ENCODE measurements around the gene UBAC1.

UBAC1 gene

GRCh38 chr9:135994501-135995192 lies 33.5 kb upstream of the UBAC1 start:
- TF ChIP-seq CTCF (conservative IDR thresholded peaks at IDR 0.05; ENCODE audit: low read depth, low read length), result no peak
- H3K4me3 ChIP-seq (ENCODE audit: low read depth, low read length), result no peak overlapping the region
- DNase-seq (ENCODE audit: low read depth), result peak; percentile 61

GRCh38 chr9:135993765-135994500 lies 32.8 kb upstream of the UBAC1 start:
- no peak for TF ChIP-seq CTCF (conservative IDR thresholded peaks at IDR 0.05; ENCODE audit: low read depth, low read length)
- DNase-seq (ENCODE audit: low read depth), result no peak
- no peak overlapping the region for H3K4me3 ChIP-seq (ENCODE audit: low read depth, low read length)

GRCh38 chr9:135993409-135993742 lies 32.2 kb upstream of the UBAC1 start:
- DNase-seq (ENCODE audit: low read depth), result no peak
- H3K4me3 ChIP-seq (ENCODE audit: low read depth, low read length), result no peak overlapping the region
- no peak for TF ChIP-seq CTCF (conservative IDR thresholded peaks at IDR 0.05; ENCODE audit: low read depth, low read length)

- TF ChIP-seq CTCF (conservative IDR thresholded peaks at IDR 0.05; ENCODE audit: low read depth, low read length), result no peak
- peak overlapping the region; percentile 32 for H3K4me3 ChIP-seq (ENCODE audit: low read depth, low read length)
- DNase-seq (ENCODE audit: low read depth), result peak; percentile 86
These were observed 31.6 kb upstream of the UBAC1 start for GRCh38 chr9:135992486-135993408.

- TF ChIP-seq CTCF (conservative IDR thresholded peaks at IDR 0.05; ENCODE audit: low read depth, low read length), result no peak
- H3K4me3 ChIP-seq (ENCODE audit: low read depth, low read length), result no peak overlapping the region
- no peak for DNase-seq (ENCODE audit: low read depth)
These were observed 30.6 kb upstream of the UBAC1 start for GRCh38 chr9:135991771-135992170.

GRCh38 chr9:135990468-135991429 lies 29.6 kb upstream of the UBAC1 start:
- peak; percentile 79 for DNase-seq (ENCODE audit: low read depth)
- TF ChIP-seq CTCF (conservative IDR thresholded peaks at IDR 0.05; ENCODE audit: low read depth, low read length), result no peak
- no peak overlapping the region for H3K4me3 ChIP-seq (ENCODE audit: low read depth, low read length)

Measured in choroid plexus epithelial cell (primary cell).